ENCODE measurements around the gene PPP1R9B.

The PPP1R9B gene

DNA sequence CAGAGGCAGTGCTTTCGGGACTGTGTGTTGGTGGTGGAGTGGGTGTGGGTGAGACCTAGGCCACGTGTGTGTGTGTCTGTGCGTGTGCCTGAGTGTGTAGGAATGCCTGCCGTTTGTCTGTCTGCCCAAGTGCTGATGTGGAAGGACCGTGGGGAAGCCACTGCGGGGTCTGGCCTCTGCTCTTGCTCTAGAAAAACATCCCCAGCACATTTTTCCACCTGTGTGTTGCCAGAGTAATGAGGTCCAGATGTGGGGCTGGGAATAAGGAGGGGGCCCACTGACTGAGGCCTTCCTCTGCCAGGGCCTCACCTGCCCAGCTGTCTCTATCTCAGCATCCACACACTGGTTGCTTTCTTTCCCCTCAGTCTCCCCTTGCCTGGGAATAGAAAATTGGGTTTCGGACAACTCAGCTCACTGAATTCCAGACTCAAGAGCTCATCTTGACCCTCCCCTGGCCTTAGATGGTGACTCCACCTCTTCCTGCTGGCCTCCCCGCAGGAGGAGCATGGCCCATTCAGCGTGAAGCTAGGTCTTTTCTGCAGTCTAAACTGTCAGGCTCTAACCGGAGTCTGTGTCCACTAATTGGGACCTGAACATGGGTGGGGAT lies 23.0 kb upstream of the PPP1R9B start:
- no peak for DNase-seq

DNA sequence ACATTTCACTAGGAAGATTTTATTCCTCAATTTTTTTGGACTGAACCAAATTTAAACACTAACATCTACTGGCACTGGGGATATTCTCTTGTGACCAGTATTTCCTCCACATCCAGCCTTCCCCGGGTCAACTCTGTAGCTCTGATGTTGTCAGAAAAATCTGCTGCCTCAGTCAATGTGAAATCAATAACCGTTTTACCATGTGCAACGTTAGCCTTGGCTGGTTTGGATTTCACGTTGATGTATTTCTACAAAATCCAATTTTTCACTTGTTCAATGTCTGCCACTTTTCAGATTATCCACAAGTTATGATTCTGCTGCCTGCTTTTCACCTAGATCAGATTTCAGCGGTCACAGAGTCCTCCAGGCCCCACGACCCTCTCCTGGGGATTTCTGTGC lies 22.5 kb upstream of the PPP1R9B start:
- DNase-seq: no peak

DNA sequence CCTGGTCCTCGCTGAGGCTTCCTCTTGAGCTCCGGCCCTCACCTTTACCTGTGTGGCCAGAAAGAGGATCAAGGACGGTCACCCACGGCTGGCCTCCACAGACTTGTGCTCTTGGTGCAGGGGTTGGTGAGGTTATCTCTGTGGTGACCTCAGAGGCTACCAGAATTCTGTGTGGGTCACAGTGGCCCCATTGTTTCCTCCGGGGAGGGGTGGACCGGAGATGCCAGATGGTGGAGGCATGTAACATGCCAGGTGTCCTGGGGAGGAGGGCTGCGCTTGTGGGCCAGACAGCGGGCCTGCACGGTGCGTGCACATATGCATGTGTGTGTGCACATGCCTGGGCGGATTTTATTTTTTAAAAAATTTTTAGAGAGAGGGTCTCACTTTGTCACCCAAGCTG lies 21.7 kb upstream of the PPP1R9B start:
- no peak for DNase-seq

DNA sequence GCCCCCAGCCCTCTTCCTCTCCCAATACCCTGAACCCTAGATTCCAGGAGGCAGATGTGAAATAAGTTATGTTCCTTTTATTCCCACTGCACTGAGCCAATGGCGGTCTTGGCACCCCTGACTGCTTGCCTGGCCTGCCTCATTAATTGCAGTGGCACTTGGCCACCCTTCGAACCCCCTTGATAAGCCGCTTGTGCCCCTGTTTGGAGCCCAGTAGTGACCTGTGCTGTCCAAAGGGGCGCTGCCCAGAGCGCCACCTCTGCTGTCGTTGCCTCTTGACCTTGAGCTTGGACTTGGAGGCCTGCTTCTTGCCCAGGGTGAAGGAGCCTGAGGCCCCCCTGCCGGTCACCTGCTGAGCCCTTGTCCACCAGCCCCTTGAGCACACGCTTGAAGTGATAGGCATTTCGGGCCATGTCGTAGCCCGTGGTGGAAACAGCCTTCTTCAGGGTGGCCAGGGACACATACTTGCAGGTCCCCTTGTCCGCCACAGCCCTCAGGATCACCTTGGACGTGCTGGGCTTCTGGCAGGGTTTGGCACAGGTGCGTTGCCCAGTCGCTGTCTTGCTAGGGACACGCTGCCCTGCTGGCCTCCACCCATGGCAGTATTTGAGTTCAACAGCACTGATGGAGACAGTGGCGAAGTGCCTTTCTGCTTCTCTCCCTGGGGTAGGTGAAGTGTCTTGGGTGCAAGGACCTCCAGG lies 21.0 kb upstream of the PPP1R9B start:
- no peak for DNase-seq

DNA sequence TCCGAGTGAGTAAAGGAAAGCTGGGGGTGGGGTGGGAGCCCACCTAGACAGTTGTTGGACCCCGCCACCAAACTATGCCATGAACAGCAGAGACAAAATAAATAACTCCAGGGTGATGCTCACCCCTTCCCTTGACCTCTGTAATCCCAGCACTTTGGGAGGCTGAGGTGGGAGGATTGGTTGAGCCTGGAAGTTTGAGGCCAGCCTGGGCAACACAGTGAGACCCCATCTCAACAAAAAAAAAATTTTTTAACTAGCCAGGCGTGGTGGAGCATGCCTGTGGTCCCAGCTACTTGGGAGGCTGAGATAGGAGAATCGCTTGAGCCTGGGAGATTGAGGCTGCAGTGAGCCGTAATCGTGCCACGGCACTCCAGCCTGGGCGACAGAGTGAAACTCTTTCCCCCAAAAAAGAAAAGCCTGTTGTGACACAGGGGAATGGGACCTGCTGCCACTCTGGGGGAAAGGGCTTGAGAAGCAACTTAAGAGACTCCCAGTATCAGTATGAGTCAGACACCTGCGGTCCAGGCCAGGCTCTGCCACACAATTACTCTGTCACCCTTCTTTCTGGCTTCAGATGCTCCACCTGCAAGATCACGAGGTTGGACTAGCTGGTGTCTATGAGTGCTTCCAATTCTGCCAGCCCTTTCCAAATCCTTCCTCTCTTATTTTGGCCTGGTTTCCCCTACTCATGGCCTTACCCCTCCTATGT lies 20.3 kb upstream of the PPP1R9B start:
- no peak for DNase-seq

DNA sequence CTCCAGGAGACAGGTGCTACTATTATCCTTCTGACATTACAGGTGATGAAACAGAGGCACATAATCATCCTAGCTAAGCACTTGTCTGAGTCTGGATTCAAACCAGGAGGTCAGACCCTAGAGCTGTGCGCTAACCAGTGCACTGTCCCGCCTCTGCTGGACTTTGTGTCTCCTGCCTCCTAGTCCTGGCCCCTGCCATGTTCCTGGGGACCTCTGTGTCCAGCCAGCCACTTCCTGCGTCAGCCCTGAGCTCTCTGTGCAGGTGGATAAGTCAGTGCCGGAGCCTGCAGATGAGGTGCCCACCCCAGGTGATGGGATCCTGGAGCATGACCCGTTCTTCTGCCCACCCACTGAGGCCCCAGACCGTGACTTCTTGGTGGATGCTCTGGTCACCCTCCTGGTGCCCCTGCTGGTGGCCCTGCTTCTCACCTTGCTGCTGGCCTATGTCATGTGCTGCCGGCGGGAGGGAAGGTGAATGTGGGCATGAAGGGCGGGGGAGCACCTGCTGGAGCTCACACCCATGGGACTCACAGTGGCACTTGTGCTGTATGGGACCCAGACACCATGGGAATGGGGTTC lies 19.5 kb upstream of the PPP1R9B start:
- DNase-seq: no peak

DNA sequence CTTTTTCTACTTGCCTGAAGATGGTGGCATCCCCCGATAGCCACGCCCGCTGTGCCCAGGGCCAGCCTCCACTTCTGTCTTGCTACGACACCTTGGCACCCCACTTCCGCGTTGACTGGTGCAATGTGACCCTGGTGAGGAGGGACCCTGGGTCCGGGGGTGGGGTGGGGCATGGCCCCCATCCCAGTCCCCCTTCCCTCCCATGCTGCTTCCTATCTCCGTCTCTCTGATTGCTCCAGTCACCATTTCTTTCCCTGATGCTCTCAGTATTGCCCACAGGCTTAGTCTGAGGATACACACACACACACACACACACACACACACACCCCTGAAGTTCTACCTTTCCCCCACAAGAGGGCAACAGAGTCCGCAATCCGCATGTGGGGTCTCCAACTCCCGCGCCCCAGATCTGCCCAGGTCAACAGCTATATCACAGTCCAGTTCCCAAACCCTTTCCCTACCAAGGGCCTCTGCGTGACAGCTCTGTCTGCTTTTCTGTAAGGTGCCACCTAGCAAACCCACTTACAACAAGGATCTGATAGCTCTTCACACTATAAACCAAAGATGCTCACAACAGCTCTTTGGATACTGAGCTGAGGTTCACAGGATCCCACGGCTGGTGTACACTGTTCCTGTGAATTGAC lies 18.8 kb upstream of the PPP1R9B start:
- peak; percentile 42 for DNase-seq

DNA sequence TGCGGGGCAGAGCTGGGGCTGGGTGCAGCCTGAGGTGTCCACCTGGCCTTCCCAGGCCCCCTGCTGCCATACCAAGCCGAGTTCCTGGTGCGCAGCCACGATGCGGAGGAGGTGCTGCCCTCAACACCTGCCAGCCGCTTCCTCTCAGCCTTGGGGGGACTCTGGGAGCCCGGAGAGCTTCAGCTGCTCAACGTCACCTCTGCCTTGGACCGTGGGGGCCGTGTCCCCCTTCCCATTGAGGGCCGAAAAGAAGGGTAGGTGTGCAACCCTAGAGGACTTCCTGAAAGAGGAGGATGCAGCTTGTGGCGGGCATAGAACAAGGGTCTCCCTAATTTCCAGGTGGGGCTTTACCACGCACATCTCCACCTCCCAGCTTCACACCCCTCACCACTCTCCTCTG lies 17.8 kb upstream of the PPP1R9B start:
- DNase-seq: no peak

DNA sequence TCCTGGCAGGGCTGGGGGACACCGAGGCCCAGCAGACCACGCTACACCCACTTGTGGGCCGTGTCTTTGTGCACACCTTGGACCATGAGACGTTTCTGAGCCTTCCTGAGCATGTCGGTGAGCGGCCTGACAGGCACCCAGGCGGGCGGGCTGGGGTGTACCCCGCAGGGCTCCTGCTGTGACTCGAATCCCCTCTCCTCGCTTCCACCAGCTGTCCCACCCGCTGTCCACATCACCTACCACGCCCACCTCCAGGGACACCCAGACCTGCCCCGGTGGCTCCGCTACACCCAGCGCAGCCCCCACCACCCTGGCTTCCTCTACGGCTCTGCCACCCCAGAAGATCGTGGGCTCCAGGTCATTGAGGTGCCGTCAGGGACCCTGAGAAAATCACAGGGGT lies 16.9 kb upstream of the PPP1R9B start:
- no peak for DNase-seq

DNA sequence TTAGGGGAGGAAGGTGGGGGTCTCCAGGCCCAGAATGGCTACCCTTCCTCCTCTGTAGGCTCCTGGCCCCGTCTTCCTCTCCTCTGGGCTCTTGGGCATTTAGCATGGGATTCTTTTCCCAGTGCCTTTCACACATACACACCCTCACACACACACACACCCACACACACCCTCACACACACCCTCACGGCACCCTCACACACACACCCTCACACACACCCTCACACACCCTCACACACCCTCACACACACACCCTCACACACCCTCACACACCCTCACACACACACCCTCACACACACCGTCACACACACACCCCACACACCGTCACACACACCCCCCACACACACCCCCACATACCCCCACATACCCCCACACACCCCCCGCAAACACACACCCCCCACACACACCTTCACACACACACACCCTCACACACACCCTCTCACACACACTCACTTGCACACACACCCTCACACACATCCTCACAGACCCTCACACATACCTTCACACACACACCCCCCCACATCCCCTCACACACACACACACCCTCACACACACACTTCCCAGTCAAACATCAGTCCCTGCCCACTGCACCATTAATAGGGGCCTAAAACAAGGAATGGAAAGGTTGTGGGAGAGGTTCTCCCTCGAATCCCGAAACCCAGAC lies 16.2 kb upstream of the PPP1R9B start:
- no peak for DNase-seq

DNA sequence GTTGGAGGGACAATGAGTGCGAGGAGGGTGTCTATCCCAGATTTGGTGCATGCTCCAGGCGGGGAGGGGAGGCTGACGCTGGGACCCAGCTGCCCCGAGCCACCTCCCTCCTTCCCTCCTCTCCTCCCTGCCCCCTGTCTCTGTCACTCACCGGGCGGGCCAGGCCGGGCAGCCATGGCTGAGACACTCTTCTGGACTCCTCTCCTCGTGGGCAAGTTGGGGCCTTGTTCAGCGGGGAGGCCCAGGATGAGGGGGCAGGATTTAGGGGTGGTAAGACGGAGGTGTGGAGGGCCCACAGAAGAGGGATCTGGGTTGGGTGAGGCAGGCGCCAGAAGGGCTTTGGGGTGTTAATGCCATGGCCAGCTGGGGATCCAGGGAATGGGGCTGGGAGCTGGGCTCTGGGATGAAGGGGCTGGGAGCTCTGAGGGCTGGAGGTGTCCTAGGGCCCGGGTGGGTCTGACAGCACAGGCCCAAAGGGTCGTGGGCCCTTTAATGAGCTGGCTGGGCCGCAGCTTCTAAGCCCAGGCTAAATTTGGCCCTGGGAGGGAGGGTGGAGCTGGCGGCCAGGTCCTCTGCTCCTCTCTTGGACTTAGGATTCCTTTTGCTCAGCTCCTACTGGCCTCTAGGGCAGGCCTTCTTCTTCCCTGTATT lies 15.5 kb upstream of the PPP1R9B start, which contains the start of gene SGCA:
SGCA (plus strand) TSS at position 139 of the 651 bp plus-strand sequence; CDS start at position 175, 36 bp downstream.
- DNase-seq: no peak

DNA sequence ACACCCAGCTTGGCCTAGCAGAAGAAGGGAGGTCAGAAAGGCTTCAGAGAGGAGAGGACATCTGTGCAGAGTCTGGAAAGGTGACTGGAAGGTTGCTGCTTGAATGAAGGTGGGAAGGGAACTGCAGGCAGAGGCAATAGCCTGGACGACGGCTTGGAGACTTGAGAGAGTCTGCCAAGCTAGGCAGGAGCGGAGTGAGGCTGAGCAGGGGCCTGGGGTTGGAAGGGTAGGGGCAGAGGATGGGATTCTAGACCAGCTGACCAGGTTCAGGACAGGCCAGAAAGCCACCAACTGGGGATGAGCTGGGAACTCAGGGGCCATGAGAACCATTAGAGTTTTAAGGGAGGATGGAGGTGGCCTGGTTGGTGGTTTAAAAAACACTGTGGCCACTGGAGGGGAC lies 15.0 kb upstream of the PPP1R9B start:
- no peak for DNase-seq

DNA sequence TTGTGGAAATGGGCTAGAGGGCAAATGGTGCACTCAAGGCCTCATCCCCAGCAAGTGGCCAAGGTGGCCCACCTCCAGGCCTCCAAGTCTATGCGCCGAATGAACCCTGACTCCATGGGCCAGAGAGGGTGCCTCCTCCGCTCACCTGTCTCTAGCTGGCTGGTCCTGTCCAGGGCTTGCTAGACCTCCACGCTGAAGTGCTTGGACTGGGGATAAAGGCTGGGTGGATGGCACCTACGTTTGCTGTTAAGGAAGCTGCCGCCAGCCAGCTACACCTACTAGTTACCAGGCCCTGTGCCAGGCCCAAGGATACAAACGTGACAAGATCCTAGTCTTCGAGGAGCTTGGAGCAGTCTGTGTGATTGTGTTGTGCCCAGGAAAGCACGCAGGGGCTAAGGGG lies 14.6 kb upstream of the PPP1R9B start:
- no peak for DNase-seq

DNA sequence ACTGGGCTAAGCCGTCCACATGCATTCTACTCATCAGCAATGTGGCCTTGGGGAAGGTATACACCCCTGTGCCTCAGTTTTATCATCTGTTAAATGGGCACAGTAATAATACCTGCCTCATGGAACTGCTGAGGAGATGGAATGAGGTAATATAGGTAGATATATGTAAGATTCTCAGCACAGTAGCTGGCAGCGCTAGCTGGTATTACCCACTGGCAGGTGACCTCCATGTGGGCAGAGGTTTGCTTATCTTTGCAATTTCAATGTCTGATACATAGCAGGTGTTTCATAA lies 14.2 kb upstream of the PPP1R9B start:
- DNase-seq: no peak

DNA sequence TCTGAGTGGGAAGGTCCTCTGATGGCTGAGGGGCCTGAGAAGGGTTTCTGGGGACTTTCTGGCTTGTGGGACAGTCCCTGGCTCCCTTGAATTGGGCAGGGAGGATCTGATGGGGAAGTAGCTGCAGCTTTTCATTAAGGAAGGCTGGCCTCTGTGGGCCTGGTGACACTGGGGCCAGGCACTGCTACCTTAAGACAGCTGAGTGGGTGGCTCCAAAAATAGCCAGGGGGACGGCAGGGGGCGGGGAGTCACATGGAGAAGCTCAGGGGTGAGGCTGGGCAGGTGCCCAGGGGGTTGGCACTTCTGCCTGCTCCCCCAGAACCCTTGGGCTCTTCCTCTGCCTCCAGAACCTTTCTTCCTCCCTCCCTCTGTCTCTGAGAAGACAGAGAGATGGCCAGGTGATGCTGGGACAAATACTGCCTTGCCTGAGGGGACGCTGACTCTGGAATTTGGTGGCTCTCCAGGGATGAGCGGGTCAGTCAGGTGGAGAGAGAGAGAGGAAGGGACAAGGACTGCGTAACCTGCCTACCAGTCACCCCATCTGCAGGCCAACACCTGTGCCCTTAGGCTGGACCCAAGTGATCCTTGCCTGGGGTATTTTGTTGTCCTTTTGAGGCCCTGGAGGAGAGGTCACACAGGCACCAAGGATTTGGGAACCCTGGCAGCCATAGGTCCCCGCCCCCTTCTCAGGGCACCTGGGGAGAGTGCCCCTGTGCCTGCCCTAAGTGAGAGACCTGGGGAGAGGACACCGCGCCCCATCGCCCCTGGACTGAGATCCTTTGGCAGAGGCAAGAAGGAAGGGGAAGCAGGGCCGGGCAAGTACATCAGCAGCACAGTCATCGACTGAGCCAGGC lies 13.6 kb upstream of the PPP1R9B start:
- no peak for DNase-seq

DNA sequence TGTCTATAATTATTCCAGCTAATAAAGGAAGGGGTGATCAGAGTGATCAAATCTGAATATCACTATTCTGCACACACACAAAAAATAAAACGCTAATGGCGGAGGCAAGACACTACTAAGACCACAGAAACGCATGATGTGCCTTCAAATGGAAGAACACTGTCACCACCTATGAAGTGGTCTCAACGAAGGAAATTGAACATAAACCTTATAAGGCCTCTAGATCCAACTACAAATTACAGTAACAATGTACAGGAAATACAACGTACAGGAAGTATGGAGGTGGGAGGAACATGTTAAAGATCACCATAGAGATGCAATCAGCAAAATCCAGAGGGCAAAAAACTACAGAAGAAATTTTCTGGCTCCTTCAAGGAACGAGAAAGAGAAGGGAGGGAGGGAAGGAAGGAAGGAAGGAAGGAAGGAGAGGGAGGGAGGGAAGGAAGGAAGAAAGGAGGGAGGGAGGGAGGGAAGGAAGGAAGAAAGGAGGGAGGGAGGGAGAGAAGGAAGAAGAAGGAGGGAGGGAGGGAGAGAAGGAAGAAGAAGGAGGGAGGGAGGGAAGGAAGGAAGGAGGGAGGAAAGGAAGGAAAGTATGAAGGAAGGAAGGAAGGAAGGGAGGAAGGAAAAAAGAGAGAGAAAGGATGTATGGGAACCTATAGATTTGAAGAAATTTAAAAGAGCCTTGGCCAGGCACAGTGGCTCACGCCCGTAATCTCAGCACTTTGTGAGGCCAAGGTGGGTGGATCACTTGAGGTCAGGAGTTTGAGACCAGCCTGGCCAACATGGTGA lies 12.2 kb upstream of the PPP1R9B start:
- DNase-seq: no peak

DNA sequence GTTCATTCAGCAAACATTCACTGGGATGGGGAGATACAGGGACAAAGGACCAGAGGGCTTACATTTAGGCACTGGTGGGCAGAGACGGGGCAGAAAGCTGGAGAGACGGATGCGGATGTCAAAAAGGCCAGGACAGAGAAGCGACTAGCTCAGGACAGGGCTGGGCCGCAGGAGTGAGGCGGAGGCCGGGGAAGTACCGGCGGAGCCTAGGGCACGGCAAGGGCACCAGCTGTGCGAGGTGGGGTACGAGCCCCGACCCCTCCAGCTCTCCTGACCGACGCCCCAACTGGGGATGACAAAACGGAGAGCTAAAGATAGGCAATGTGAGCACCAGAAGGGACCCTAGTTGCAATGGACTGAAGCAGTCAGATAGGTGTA lies 11.4 kb upstream of the PPP1R9B start:
- no peak for DNase-seq

DNA sequence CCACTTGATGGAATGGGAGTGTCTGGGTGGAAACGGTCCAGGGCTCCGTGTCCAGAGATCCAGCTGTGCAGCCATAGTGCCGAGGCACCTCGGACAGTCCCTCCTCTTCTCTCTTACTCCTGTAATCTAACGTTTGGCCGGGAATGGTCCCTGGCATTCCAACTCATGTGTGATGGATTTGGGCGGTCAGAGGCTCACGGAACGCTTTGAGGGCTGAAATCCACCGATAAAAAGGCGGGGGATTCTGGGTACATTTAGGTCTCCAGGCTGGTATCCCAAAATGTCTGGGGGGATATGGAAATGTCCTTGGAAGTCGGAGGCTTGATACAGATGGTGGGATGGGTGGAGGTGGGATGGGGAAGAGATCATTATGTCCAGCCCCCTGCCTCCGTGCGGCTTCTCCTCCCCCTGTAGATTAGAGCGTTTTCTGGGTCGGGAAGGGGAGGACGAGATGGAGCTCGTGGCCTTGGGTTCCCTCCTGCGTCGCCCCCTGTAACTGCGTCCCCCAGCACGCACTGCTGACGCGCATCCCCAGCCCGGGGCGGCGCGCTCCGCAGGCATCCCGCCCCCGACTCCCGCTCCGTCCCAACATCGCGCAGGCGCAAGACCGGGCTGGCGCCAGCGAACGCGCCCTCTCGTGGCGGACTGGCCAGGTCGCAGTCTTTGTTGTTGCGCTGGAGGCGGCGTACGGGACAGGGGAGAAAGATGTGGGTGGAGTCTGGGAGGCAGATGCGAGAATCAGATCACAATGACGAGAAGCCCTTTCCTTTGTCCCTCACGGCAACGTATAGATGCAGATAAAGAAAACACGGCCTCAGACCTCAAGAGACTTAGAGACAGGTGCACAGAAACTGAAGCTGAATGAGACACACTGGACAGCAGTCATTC lies 10.8 kb upstream of the PPP1R9B start:
- DNase-seq: peak; percentile 96

DNA sequence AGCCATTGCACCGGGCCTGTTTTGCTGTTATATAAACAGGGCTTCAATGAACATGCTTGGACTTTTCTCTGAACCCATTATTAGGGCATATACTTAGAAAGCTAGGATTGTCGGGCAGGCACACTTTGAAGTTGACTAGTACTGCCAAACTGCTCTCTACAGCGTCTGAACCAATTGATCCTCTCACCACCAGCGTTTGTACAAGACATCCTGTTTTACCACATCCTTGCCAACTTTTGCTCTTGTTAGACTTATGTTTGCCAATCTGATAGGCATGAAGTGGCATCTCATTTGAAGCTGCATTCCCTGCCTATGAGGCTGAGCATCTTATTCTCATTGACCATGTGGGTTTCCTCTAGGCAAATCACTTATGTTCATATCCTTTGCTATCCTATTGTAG lies 7.4 kb upstream of the PPP1R9B start:
- DNase-seq: no peak
